Mucosa of rectum (tissue), 2 donors: ENCODE measurements around the gene DISP2.

Experiments
- H3K27ac ChIP-seq, 2 donors: one replicate each; pipeline ENCODE4 v1.7.0; 2013; ENCODE audit warnings: inconsistent platforms in 2 of 2, low read depth in 2 of 2, low read length in 2 of 2
- H3K27me3 ChIP-seq, 2 donors: one replicate each; pipeline ENCODE4 v1.7.0; 2013; ENCODE audit warnings: low read length in 2 of 2; ENCODE audit not compliant: control insufficient read depth in 2 of 2, insufficient read depth in 2 of 2
- H3K36me3 ChIP-seq, 2 donors: one replicate each; pipeline ENCODE4 v1.7.0; 2013; ENCODE audit warnings: low read length in 2 of 2; ENCODE audit not compliant: control insufficient read depth in 2 of 2, insufficient read depth in 2 of 2
- H3K4me1 ChIP-seq, 2 donors: one replicate each; pipeline ENCODE4 v1.7.0; 2013; ENCODE audit warnings: low read length in 2 of 2, mild to moderate bottlenecking in 1 of 2; ENCODE audit not compliant: control insufficient read depth in 2 of 2, insufficient read depth in 2 of 2
- H3K4me3 ChIP-seq, 2 donors: one replicate each; pipeline ENCODE4 v1.7.0; 2013; ENCODE audit warnings: low read length in 2 of 2
- H3K9ac ChIP-seq, 2 donors: one replicate each; pipeline ENCODE4 v1.7.0; 2013; ENCODE audit warnings: low read length in 2 of 2, low read depth in 1 of 2, mild to moderate bottlenecking in 1 of 2
- H3K9me3 ChIP-seq, 2 donors: one replicate each; pipeline ENCODE4 v1.7.0; 2013; ENCODE audit warnings: low read length in 2 of 2; ENCODE audit not compliant: control insufficient read depth in 2 of 2
- donor health status: healthy.
- donor health status: Normal muscosa, but diverticular disease.

Gene DISP2

GRCh38 chr15:40357723-40358470, at the start of gene DISP2:
DISP2 (plus strand) TSS chr15:40358219; CDS start chr15:40358322, 103 bp downstream.
- Histone ChIP-seq H3K9ac (peak within 1 kb of the TSS; percentile 32 to 45), H3K4me1 (peaks cover 34 to 35% of the 10 kb centered on the region in 2 donors), H3K27me3 (no peaks in the 10 kb centered on the region), H3K27ac (peak within 1 kb of the TSS; percentile 70 to 79), H3K4me3 (peak within 1 kb of the TSS; percentile 53 to 60), H3K36me3 (peaks cover 31 to 36% of the 10 kb centered on the region in 2 donors), H3K9me3 (no peaks in the 10 kb centered on the region)

- H3K27ac ChIP-seq, result peak overlapping the region in 1 of 2 donors; percentile 89
- no peaks in the 10 kb centered on the region for H3K9me3 ChIP-seq
- H3K27me3 ChIP-seq, result no peaks in the 10 kb centered on the region
- no peak overlapping the region for H3K9ac ChIP-seq
- H3K36me3 ChIP-seq, result no peaks in the 10 kb centered on the region
- H3K4me1 ChIP-seq, result peaks cover 14 to 19% of the 10 kb centered on the region in 2 donors
- H3K4me3 ChIP-seq, result peak overlapping the region in 1 of 2 donors; percentile 57
These were observed 48.6 kb upstream of the DISP2 start for GRCh38 chr15:40309344-40309862.

GRCh38 chr15:40310001-40310959, 47.7 kb upstream of the DISP2 start:
- H3K27me3 ChIP-seq, result no peaks in the 10 kb centered on the region
- peaks cover 14 to 19% of the 10 kb centered on the region in 2 donors for H3K4me1 ChIP-seq
- no peak overlapping the region for H3K27ac ChIP-seq
- no peak overlapping the region for H3K9ac ChIP-seq
- H3K9me3 ChIP-seq, result no peaks in the 10 kb centered on the region
- H3K4me3 ChIP-seq, result no peak overlapping the region
- H3K36me3 ChIP-seq, result no peaks in the 10 kb centered on the region

GRCh38 chr15:40310993-40311392, 47.0 kb upstream of the DISP2 start:
- no peaks in the 10 kb centered on the region for H3K9me3 ChIP-seq
- no peak overlapping the region for H3K9ac ChIP-seq
- H3K27ac ChIP-seq, result no peak overlapping the region
- H3K4me1 ChIP-seq, result peaks cover 14 to 19% of the 10 kb centered on the region in 2 donors
- H3K27me3 ChIP-seq, result no peaks in the 10 kb centered on the region
- no peaks in the 10 kb centered on the region for H3K36me3 ChIP-seq
- no peak overlapping the region for H3K4me3 ChIP-seq

- no peak overlapping the region for H3K4me3 ChIP-seq
- peaks cover 12 to 14% of the 10 kb centered on the region in 2 donors for H3K4me1 ChIP-seq
- H3K9me3 ChIP-seq, result no peaks in the 10 kb centered on the region
- no peaks in the 10 kb centered on the region for H3K36me3 ChIP-seq
- H3K9ac ChIP-seq, result no peak overlapping the region
- no peak overlapping the region for H3K27ac ChIP-seq
- H3K27me3 ChIP-seq, result no peaks in the 10 kb centered on the region
These were observed 45.5 kb upstream of the DISP2 start for GRCh38 chr15:40312370-40313158.

- peaks cover 6 to 12% of the 10 kb centered on the region in 2 donors for H3K4me1 ChIP-seq
- peak overlapping the region in 1 of 2 donors; percentile 41 for H3K9ac ChIP-seq
- H3K27ac ChIP-seq, result no peak overlapping the region
These were observed 44.3 kb upstream of the DISP2 start for GRCh38 chr15:40313531-40314398.

GRCh38 chr15:40314723-40315276, 43.2 kb upstream of the DISP2 start:
- no peak overlapping the region for H3K9ac ChIP-seq
- no peaks in the 10 kb centered on the region for H3K27me3 ChIP-seq
- H3K4me3 ChIP-seq, result no peak overlapping the region
- H3K36me3 ChIP-seq, result no peaks in the 10 kb centered on the region
- peaks cover 3 to 9% of the 10 kb centered on the region in 2 donors for H3K4me1 ChIP-seq
- no peak overlapping the region for H3K27ac ChIP-seq
- no peaks in the 10 kb centered on the region for H3K9me3 ChIP-seq

More at GRCh38 chr15:40313531-40314398, 44.3 kb upstream of the DISP2 start:
- Histone ChIP-seq H3K9me3 (no peaks in the 10 kb centered on the region), H3K36me3 (no peaks in the 10 kb centered on the region), H3K4me3 (no peak overlapping the region), H3K27me3 (no peaks in the 10 kb centered on the region)

GRCh38 chr15:40316931-40317330, 41.1 kb upstream of the DISP2 start:
- Histone ChIP-seq H3K9me3 (no peaks in the 10 kb centered on the region), H3K9ac (no peak overlapping the region), H3K27ac (no peak overlapping the region), H3K27me3 (no peaks in the 10 kb centered on the region), H3K36me3 (no peaks in the 10 kb centered on the region), H3K4me1 (peaks cover 3 to 9% of the 10 kb centered on the region in 2 donors), H3K4me3 (no peak overlapping the region)
